NB4 (cell line): ENCODE measurements around the gene TPD52L1.
A peak's percentile ranks its signal among the peaks of the same experiment; 100 is the strongest.

Experiments
- DNase-seq: peaks from one replicate; pipeline ENCODE4 v3.0.0; 2010; ENCODE audit warnings: low read depth
- H3K4me3 ChIP-seq: one replicate; pipeline ENCODE4 v1.5.1; 2011; ENCODE audit warnings: mild to moderate bottlenecking, low read depth, low read length, moderate library complexity
- MYC ChIP-seq: IDR thresholded peaks from 2 replicates; pipeline ENCODE4 v1.6.1; 2011; ENCODE audit warnings: low read depth, low read length
- POLR2A ChIP-seq: IDR thresholded peaks from 2 replicates; pipeline ENCODE4 v1.6.1; 2011; ENCODE audit warnings: mild to moderate bottlenecking; ENCODE audit not compliant: insufficient read length; ENCODE audit errors: extremely low read depth
- TF ChIP-seq, protein P1 (sequence below): IDR thresholded peaks from 2 replicates; pipeline ENCODE4 v1.6.1; 2011; ENCODE audit warnings: low read depth, low read length
- TF ChIP-seq, protein P2 (sequence below): IDR thresholded peaks from one replicate; pipeline ENCODE4 v1.5.1; 2012; ENCODE audit warnings: low read depth, low read length

TPD52L1 gene

DNA sequence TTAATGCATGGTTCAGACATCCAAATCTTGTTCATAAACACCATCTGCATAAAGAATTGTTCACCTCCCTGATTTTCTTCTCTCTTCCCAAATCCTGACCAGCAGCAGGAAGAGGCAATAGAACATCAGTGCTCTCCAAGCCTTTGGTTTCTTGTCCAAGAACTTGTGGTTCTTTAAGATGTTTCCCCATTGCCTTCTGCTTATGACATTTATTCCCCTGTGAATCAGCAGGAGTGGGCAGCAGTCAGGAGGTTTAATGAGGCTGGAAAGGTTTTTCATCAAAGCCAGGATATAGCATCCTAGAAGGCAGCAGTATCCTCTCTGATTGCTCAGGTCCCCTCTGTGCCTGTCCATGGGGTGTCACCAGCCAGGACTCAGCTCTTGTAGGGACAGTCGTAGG lies 142.9 kb downstream of the TPD52L1 start:
- TF ChIP-seq MYC (no peak), POLR2A (no peak)
- TF ChIP-seq, protein P1, sequence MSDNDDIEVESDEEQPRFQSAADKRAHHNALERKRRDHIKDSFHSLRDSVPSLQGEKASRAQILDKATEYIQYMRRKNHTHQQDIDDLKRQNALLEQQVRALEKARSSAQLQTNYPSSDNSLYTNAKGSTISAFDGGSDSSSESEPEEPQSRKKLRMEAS, result no peak
- TF ChIP-seq, protein P2, sequence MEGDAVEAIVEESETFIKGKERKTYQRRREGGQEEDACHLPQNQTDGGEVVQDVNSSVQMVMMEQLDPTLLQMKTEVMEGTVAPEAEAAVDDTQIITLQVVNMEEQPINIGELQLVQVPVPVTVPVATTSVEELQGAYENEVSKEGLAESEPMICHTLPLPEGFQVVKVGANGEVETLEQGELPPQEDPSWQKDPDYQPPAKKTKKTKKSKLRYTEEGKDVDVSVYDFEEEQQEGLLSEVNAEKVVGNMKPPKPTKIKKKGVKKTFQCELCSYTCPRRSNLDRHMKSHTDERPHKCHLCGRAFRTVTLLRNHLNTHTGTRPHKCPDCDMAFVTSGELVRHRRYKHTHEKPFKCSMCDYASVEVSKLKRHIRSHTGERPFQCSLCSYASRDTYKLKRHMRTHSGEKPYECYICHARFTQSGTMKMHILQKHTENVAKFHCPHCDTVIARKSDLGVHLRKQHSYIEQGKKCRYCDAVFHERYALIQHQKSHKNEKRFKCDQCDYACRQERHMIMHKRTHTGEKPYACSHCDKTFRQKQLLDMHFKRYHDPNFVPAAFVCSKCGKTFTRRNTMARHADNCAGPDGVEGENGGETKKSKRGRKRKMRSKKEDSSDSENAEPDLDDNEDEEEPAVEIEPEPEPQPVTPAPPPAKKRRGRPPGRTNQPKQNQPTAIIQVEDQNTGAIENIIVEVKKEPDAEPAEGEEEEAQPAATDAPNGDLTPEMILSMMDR, result no peak
- H3K4me3 ChIP-seq, result no peak overlapping the region
- no peak for DNase-seq

DNA sequence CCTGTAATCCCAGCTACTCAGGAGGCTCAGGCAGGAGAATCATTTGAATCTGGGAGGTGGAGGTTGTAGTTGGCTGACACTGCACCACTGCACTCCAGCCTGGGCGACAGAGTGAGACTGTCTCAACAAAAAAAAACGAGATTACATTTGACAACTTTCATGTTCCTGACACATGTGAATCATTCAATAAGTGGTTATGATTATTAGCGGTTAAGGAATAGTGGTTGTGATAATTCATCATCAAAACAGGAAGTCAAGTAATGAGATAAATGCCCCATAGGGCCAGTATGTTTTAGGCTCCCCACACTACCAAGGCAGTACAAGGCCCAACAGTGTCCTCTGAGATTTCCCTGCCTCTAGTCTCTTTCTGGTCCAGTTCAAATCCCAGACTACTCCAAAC lies 145.7 kb downstream of the TPD52L1 start:
- no peak overlapping the region for H3K4me3 ChIP-seq
- no peak for DNase-seq
- TF ChIP-seq, protein P2, result no peak
- TF ChIP-seq POLR2A, result no peak
- no peak for TF ChIP-seq MYC
- TF ChIP-seq, protein P1, result no peak

DNA sequence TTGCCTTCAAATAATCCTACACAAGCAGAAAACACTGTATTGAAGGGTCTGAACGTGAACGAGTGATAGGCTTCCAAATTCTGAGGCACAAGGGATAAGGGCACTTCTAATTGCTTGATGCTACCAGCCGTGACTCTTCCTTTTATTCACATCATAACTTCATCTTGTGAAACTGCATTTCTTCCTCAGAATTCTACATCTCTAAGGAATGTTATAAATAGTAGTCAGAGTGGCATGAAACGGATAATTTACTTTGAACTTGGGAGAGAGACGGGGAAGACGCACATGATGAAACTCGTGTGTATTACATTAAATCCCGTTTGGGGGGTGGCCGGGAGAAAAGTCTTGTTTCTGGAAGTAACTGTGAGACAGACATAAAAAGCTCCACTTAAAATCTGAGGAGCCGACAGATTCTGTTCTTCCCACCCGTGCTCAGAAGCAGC lies 147.4 kb downstream of the TPD52L1 start:
- TF ChIP-seq, protein P1, result no peak
- TF ChIP-seq MYC, result no peak
- TF ChIP-seq POLR2A, result no peak
- TF ChIP-seq, protein P2, result no peak
- DNase-seq, result peak; percentile 56
- H3K4me3 ChIP-seq, result peak overlapping the region; percentile 89

DNA sequence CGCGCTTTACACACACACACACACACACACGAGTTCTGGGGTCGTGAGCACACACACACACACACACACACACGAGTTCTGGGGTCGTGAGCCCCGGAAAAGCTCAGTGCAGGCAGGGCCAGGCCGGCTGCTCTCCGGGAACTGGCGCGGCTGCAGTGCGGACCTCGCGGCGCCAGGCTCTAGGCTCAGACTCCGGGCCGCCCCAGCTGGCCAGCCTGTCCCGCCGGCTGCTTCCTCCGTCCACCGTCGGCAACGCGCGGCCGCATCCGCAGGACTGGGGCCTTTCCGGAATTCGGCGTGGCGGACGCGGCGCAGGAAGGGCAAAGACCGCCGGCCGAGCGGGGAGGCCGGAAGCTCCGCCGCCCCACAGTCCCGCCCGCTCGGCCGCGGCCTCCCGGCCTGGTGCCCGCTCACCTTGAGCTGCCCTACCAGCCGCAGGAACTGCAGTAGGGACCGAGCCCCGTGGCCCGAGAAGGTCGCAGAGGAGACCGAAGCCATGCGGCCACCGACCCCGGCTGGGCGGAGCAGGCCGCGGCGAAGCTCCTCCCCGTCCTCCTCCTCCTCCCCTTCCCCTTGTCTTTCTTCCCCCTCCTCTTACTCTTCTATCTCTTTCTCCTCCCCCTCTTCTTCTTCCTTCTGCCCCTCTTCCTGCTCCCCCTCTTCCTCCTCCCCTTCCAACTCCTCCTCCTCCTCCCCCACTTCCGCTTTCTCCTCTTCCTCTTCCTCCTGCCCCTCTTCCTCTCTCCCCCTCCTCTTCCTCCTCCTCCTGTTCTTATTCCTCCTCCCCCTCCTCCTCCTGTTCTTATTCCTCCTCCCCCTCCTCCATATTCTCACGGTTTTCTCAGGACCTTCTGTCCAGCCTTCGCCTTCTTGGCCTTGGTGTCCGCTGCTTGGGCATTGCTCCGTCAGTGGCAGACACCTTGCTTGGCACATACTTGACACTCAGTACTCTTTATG lies 148.1 kb downstream of the TPD52L1 start, which contains the start of gene HDDC2:
Gene HDDC2, minus strand, starts transcription at position 533 of the 957 bp plus-strand sequence. Its CDS starts 35 bp downstream, at position 498.
- TF ChIP-seq, protein P1, result peak; percentile 52; the same call in 1 of the 2 replicates
- TF ChIP-seq, protein P2, result no peak
- TF ChIP-seq MYC (no peak), POLR2A (peak; percentile 46)
- DNase-seq, result peak; percentile 82
- H3K4me3 ChIP-seq, result peak within 1 kb of the TSS; percentile 89

DNA sequence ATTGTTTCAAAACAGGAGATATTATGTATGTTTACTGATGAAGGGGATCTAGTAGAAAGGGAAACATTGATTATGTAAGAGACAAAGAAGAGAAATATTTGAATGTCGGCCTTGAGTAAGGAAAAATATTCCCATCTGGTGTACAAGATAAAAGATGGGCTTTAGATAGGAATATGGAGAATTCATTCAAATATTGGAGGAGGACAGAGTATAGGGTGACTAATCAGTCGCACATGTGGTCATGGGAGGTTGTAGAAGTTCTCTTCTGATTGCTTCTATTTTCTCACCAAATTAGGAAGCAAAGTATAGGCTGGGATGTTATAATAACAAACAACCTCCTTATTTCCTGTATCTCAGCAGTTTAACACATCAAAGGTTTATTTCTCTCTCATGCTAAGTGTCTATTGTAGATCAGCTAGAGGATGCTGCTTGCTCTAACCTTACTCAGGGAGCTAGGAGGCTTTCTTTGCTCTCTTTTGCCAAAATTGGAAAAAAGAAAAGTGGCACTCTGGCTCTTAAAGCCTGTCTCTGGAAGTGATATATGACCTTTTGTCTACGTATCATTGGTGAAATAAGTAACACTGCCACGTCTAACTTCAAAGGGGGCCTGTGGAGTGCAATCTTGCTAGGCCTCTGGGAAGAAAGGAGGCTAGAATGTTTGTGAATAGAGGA lies 149.4 kb downstream of the TPD52L1 start:
- no peak for TF ChIP-seq MYC
- TF ChIP-seq, protein P1, result no peak
- no peak for TF ChIP-seq POLR2A
- TF ChIP-seq, protein P2, result no peak
- DNase-seq, result no peak
- H3K4me3 ChIP-seq, result no peak overlapping the region
